Fibroblast of lung (primary cell): ENCODE results near the gene BCAT1. TPM values are rescaled to one million over a fixed set of nuclear protein-coding genes. Genes with fewer than 3 reads are reported as not detected.
A peak's percentile ranks its signal among the peaks of the same experiment; 100 is the strongest.

Source experiments
- DNase-seq, 2 donors: peaks; one replicate each; pipeline versions ENCODE4 v3.0.0 to v3.0.0-alpha.2; 2010; ENCODE audit warnings: low read depth in 2 of 2
- H2AFZ ChIP-seq: 2 replicates; pipeline ENCODE4 v1.5.1; 2012; ENCODE audit warnings: low read length, control low read depth, inconsistent platforms
- H3K27ac ChIP-seq: 2 replicates; pipeline ENCODE4 v1.5.1; 2011; ENCODE audit warnings: low read length, control low read depth; ENCODE audit not compliant: insufficient read depth
- H3K27me3 ChIP-seq: 2 replicates; pipeline ENCODE4 v1.5.1; 2011; ENCODE audit warnings: mild to moderate bottlenecking, low read length; ENCODE audit not compliant: control insufficient read depth, insufficient read depth
- H3K36me3 ChIP-seq: 2 replicates; pipeline ENCODE4 v1.5.1; 2011; ENCODE audit warnings: low read length; ENCODE audit not compliant: control insufficient read depth, insufficient read depth
- H3K4me1 ChIP-seq: 2 replicates; pipeline ENCODE4 v1.5.1; 2011; ENCODE audit warnings: low read length; ENCODE audit not compliant: control insufficient read depth, insufficient read depth; ENCODE audit errors: extremely low read depth
- H3K4me2 ChIP-seq: 2 replicates; pipeline ENCODE4 v1.5.1; 2011; ENCODE audit warnings: low read length, control low read depth; ENCODE audit not compliant: insufficient read depth; ENCODE audit errors: extremely low read depth
- H3K4me3 ChIP-seq, 4 experiments: fragments of 200-600 bp in 1 of 4; sonication (generic) in 1 of 4; replicated peaks in 1 of 4; 2 replicates each; pipeline ENCODE4 v1.5.1; 2011 to 2016; ENCODE audit warnings: low read length in 4 of 4, low read depth in 3 of 4, mild to moderate bottlenecking in 3 of 4, control low read depth in 2 of 4, inconsistent platforms in 1 of 4, mixed read lengths in 1 of 4; ENCODE audit not compliant: insufficient read depth in 1 of 4; ENCODE audit errors: control extremely low read depth in 1 of 4
- H3K79me2 ChIP-seq: 2 replicates; pipeline ENCODE4 v1.5.1; 2012; ENCODE audit warnings: mild to moderate bottlenecking, low read length, inconsistent platforms; ENCODE audit not compliant: control insufficient read depth, insufficient read depth
- H3K9ac ChIP-seq: 2 replicates; pipeline ENCODE4 v1.5.1; 2011; ENCODE audit warnings: mild to moderate bottlenecking, low read length, control low read depth; ENCODE audit not compliant: insufficient read depth
- H3K9me3 ChIP-seq: 2 replicates; pipeline ENCODE4 v1.5.1; 2012; ENCODE audit warnings: low read depth, low read length; ENCODE audit not compliant: control insufficient read depth, insufficient read depth
- H4K20me1 ChIP-seq: 2 replicates; pipeline ENCODE4 v1.5.1; 2011; ENCODE audit warnings: low read length; ENCODE audit not compliant: control insufficient read depth, insufficient read depth; ENCODE audit errors: extremely low read depth
- CTCF ChIP-seq, 2 donors: IDR thresholded peaks in 1 of 2; conservative IDR thresholded peaks in 1 of 2; 1 replicate in 1 of 2; 2 replicates in 1 of 2; pipeline ENCODE4 v1.5.1; 2011 to 2012; ENCODE audit warnings: low read length in 2 of 2, control low read depth in 1 of 2, inconsistent platforms in 1 of 2, low read depth in 1 of 2, mild to moderate bottlenecking in 1 of 2
- EZH2 ChIP-seq: IDR thresholded peaks from 2 replicates; pipeline ENCODE4 v1.5.1; 2012; ENCODE audit warnings: low read length, control low read depth, mild to moderate bottlenecking; ENCODE audit errors: missing control alignments
- polyA plus RNA-seq, 2 donors: library from polyadenylated mRNA; depleted of rRNA in 1 of 2; stranded (reverse) in 1 of 2; unstranded in 1 of 2; fragments of >200 nt; gene quantifications; 2 replicates each; pipeline ENCODE4 v1.2.1, GENCODE V29; 2011 to 2012; ENCODE audit warnings: missing spikeins in 1 of 2
- total RNA-seq: library from RNA; depleted of rRNA; stranded (reverse); fragments of >200 nt; gene quantifications from 2 replicates; pipeline ENCODE4 v1.2.1, GENCODE V29; 2014

Gene BCAT1
- total and polyA plus RNA-seq, 2 donors (not counting 1 experiment from before 2014, with no cell fraction given), result 27.8 to 162 TPM

DNA sequence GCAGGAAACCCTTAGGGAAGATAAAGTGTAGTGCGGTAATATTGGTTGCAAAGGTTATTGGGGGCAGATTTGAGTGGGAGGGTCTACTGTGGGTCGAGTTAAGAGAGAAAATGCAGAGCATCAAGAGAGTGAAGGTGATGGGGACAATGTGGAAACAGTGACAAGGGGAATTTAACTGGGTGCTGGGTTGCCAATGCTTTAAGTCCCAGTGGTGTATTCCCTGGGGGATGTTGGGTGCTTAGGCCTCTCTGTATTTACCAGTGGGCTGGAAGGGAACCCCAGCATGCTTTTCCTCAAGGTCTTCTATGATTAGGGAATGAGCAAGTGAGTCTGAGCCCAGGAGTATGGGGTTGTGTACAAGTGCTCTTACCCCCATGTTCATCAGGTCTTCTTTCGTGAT is 10.6 kb downstream of the BCAT1 start:
- Histone ChIP-seq H3K27me3 (no peaks in the 10 kb centered on the region), H3K9ac (no peak overlapping the region), H3K79me2 (peaks cover 23% of the 10 kb centered on the region), H3K4me3 (no peak overlapping the region), H3K4me2 (no peak overlapping the region), H2AFZ (no peak overlapping the region), H3K4me1 (peaks cover 2% of the 10 kb centered on the region), H3K36me3 (no peaks in the 10 kb centered on the region), H3K27ac (no peak overlapping the region), H3K9me3 (no peaks in the 10 kb centered on the region), H4K20me1 (no peaks in the 10 kb centered on the region)
- no peak for DNase-seq
- TF ChIP-seq CTCF (conservative IDR thresholded peaks at IDR 0.05 in 1 of 2, IDR thresholded peaks at IDR 0.05 in 1 of 2; ENCODE audit: low read depth in 1 of 2, low read length in 2 of 2) (no peak), EZH2 (no peak)

DNA sequence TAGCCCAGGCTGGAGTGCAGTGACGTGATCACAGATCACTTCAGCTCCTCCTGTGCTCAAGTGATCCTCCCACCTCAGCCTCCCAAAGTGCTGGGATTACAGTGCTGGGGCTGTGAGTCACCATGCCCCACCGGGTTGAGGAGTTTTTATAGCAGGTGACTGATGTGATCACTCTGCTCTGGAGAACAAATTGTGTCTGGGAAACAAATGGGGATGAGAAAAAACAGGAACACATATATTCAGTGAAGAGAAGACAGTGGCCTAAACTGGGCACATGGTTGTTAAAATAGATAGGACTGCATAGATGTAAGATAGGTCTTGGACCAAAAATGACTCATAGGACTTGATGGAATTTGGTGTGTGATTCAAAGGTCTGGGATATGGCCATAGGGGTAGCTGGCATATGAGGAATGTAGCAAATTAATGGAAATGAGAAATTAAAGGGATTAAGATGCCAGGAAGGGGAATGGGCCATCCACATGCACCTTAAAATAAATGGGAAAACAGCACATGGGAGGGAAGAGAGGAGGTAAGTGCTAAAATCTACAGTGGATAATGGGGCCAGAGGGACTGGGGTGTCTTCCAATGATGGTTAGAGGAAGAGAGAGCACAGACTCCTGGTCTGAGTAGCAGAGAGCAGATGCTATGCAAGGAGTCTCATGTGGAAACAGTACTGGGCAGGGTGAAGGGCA is 11.2 kb downstream of the BCAT1 start:
- H3K4me1 ChIP-seq, result peaks cover 2% of the 10 kb centered on the region
- DNase-seq, result peak in 1 of 2 donors; percentile 65
- TF ChIP-seq EZH2 (no peak), CTCF (conservative IDR thresholded peaks at IDR 0.05 in 1 of 2, IDR thresholded peaks at IDR 0.05 in 1 of 2; ENCODE audit: low read depth in 1 of 2, low read length in 2 of 2) (no peak)
- H4K20me1 ChIP-seq, result no peaks in the 10 kb centered on the region
- no peaks in the 10 kb centered on the region for H3K27me3 ChIP-seq
- H2AFZ ChIP-seq, result no peak overlapping the region
- H3K36me3 ChIP-seq, result no peaks in the 10 kb centered on the region
- no peak overlapping the region for H3K27ac ChIP-seq
- H3K79me2 ChIP-seq, result peaks cover 21% of the 10 kb centered on the region
- H3K4me2 ChIP-seq, result no peak overlapping the region
- H3K9me3 ChIP-seq, result no peaks in the 10 kb centered on the region
- no peak overlapping the region for H3K4me3 ChIP-seq
- H3K9ac ChIP-seq, result no peak overlapping the region

- H3K27ac ChIP-seq, result no peak overlapping the region
- DNase-seq, result no peak
- peaks cover 21% of the 10 kb centered on the region for H3K79me2 ChIP-seq
- no peaks in the 10 kb centered on the region for H3K36me3 ChIP-seq
- TF ChIP-seq CTCF (conservative IDR thresholded peaks at IDR 0.05 in 1 of 2, IDR thresholded peaks at IDR 0.05 in 1 of 2; ENCODE audit: low read depth in 1 of 2, low read length in 2 of 2) (no peak), EZH2 (no peak)
- no peak overlapping the region for H3K4me2 ChIP-seq
- H3K27me3 ChIP-seq, result no peaks in the 10 kb centered on the region
- no peak overlapping the region for H3K9ac ChIP-seq
- H2AFZ ChIP-seq, result no peak overlapping the region
- no peaks in the 10 kb centered on the region for H3K9me3 ChIP-seq
- no peaks in the 10 kb centered on the region for H4K20me1 ChIP-seq
- no peak overlapping the region for H3K4me3 ChIP-seq
- H3K4me1 ChIP-seq, result peaks cover 2% of the 10 kb centered on the region
Observed at GRCh38 chr12:24933694-24934407, 15.1 kb downstream of the BCAT1 start.
